ENCODE data around the gene SLC25A18. TPM values are rescaled to one million over a fixed set of nuclear protein-coding genes. Genes with fewer than 3 reads are reported as not detected.
A peak's percentile ranks its signal among the peaks of the same experiment; 100 is the strongest.

Gene SLC25A18
- total RNA-seq, 2 experiments from 2014 or later: not detected

DNA sequence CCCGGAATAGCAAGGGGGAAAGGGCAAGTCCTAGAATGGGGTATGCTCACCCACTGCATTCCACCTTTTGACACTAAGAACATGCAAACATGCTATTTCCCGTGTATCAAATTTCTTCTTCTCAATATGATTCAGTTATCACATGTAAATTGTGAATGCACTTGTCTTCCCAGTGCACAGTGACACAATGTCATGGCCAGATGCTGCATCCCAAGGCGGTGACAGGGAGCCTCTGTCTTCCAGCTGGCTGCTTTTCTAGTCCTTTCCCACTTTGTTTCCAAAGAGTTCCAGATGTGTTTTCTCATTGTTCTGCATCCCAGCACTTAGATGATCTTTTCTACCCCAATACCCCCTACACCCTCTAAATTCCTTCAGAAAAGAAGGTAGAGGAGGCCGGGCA lies 12.4 kb downstream of the SLC25A18 start:
- no peaks in the 10 kb centered on the region for H3K36me3 Mint-ChIP-seq (ENCODE audit: low read depth)
- H3K27me3 Mint-ChIP-seq (ENCODE audit: low read depth): peaks cover 6% of the 10 kb centered on the region
- H3K4me1 Mint-ChIP-seq (ENCODE audit: low read depth): no peaks in the 10 kb centered on the region
- no peaks in the 10 kb centered on the region for H3K9me3 Mint-ChIP-seq
- no peak overlapping the region for H3K27ac Mint-ChIP-seq
- CTCF ChIA-PET: interaction anchor here (0.6 kb wide), 1 partner anchor 161 kb away, joined by 3 read pairs; no protein-coding TSS in a partner anchor
- DNase-seq: no peak
- intact Hi-C loops (cut with micrococcal nuclease): no loop called here
- no peak overlapping the region for H3K4me3 Mint-ChIP-seq

- no peaks in the 10 kb centered on the region for H3K9me3 Mint-ChIP-seq
- H3K4me3 Mint-ChIP-seq: no peak overlapping the region
- H3K4me1 Mint-ChIP-seq (ENCODE audit: low read depth): no peaks in the 10 kb centered on the region
- H3K36me3 Mint-ChIP-seq (ENCODE audit: low read depth): no peaks in the 10 kb centered on the region
- no peak overlapping the region for H3K27ac Mint-ChIP-seq
- H3K27me3 Mint-ChIP-seq (ENCODE audit: low read depth): peaks cover 3% of the 10 kb centered on the region
- intact Hi-C loops (cut with micrococcal nuclease): no loop called here
- CTCF ChIA-PET: no interaction called here
- peak; percentile 10 for DNase-seq
These were observed 13.2 kb downstream of the SLC25A18 start for GRCh38 chr22:17576470-17576869.

DNA sequence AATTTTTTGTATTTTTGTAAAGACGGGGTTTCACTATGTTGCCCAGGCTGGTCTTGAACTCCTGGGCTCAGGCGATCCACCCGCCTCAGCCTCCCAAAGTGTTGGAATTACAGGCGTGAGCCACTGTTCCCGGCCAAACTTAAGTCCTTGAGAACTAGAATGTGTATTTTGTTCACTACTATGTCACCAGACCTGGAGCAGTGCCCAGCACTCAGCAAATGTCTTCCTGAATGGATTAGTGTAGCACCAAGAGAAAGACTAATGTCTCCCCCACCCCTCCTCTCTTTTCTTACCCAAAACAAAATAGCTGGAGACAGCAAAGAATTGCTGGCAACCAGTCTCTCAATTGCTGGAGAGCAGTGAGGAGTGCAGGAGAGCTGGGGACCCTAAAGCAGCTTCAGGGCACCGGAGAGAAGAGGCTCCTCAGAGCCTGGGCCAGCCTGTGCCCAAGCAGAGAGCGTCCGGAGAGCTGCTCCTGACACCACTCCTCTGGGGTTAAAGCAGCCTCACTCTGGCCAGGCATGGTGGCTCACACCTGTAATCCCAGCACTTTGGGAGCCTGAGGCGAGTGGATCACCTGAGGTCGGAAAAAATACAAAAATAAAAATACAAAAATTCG lies 14.9 kb downstream of the SLC25A18 start:
- intact Hi-C loops (cut with micrococcal nuclease): no loop called here
- no peak for DNase-seq
- H3K27me3 Mint-ChIP-seq (ENCODE audit: low read depth): peaks cover 3% of the 10 kb centered on the region
- H3K4me1 Mint-ChIP-seq (ENCODE audit: low read depth): no peaks in the 10 kb centered on the region
- CTCF ChIA-PET: interaction anchor here (0.7 to 1.3 kb wide), 2 partner anchors 10 to 91 kb away, joined by 3 to 4 read pairs; no protein-coding TSS in a partner anchor
- H3K36me3 Mint-ChIP-seq (ENCODE audit: low read depth): no peaks in the 10 kb centered on the region
- H3K27ac Mint-ChIP-seq: no peak overlapping the region
- H3K9me3 Mint-ChIP-seq: no peaks in the 10 kb centered on the region
- no peak overlapping the region for H3K4me3 Mint-ChIP-seq

DNA sequence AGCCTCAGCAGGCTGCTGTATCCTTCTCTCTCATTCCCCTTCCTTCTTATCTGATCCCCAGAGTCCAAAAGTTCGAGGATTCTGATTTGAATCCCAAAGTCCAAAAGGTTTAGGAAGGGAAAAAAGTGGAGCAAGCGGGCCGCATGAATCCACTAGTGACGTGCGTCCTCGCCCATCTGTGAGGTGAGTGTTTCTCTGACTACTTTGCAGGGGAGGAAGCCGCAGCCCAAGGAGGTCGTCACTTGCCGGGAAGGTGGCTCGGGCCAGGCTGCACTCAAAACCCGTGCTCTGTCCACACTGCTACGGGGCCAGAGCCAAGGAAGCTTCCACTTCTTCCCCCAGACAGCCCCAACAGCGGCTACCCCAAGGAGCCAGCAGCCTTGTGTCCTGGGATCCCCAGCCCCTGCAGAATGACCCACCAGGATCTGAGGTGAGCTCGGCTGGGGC lies 16.3 kb downstream of the SLC25A18 start:
- H3K36me3 Mint-ChIP-seq (ENCODE audit: low read depth): no peaks in the 10 kb centered on the region
- no peak overlapping the region for H3K27ac Mint-ChIP-seq
- no peak for DNase-seq
- intact Hi-C loops (cut with micrococcal nuclease): no loop called here
- H3K9me3 Mint-ChIP-seq: no peaks in the 10 kb centered on the region
- CTCF ChIA-PET: interaction anchor here (1.3 kb wide), 1 partner anchor 9 kb away, joined by 4 read pairs; no protein-coding TSS in a partner anchor
- H3K27me3 Mint-ChIP-seq (ENCODE audit: low read depth): peaks cover 3% of the 10 kb centered on the region
- no peak overlapping the region for H3K4me3 Mint-ChIP-seq
- H3K4me1 Mint-ChIP-seq (ENCODE audit: low read depth): no peaks in the 10 kb centered on the region

- intact Hi-C loops (cut with micrococcal nuclease): no loop called here
- DNase-seq: no peak
- Mint-ChIP-seq H3K9me3 (no peaks in the 10 kb centered on the region), H3K27ac (no peak overlapping the region), H3K4me3 (no peak overlapping the region), H3K36me3 (ENCODE audit: low read depth) (no peaks in the 10 kb centered on the region), H3K4me1 (ENCODE audit: low read depth) (no peaks in the 10 kb centered on the region), H3K27me3 (ENCODE audit: low read depth) (peaks cover 3% of the 10 kb centered on the region)
- CTCF ChIA-PET: no interaction called here
These were observed 17.2 kb downstream of the SLC25A18 start for GRCh38 chr22:17580441-17581031.

GRCh38 chr22:17581056-17581455 lies 17.8 kb downstream of the SLC25A18 start:
- CTCF ChIA-PET: interaction anchor here (0.5 kb wide), 1 partner anchor 392 kb away, joined by 4 read pairs; no protein-coding TSS in a partner anchor
- Mint-ChIP-seq H3K4me3 (no peak overlapping the region), H3K9me3 (no peaks in the 10 kb centered on the region), H3K36me3 (ENCODE audit: low read depth) (no peaks in the 10 kb centered on the region), H3K27me3 (ENCODE audit: low read depth) (peaks cover 3% of the 10 kb centered on the region), H3K4me1 (ENCODE audit: low read depth) (no peaks in the 10 kb centered on the region), H3K27ac (no peak overlapping the region)
- DNase-seq: no peak
- intact Hi-C loops (cut with micrococcal nuclease): no loop called here

GRCh38 chr22:17581631-17582030 lies 18.3 kb downstream of the SLC25A18 start:
- H3K27ac Mint-ChIP-seq: no peak overlapping the region
- H3K36me3 Mint-ChIP-seq (ENCODE audit: low read depth): no peaks in the 10 kb centered on the region
- H3K4me1 Mint-ChIP-seq (ENCODE audit: low read depth): no peaks in the 10 kb centered on the region
- H3K4me3 Mint-ChIP-seq: no peak overlapping the region
- DNase-seq: no peak
- CTCF ChIA-PET: no interaction called here
- H3K9me3 Mint-ChIP-seq: no peaks in the 10 kb centered on the region
- intact Hi-C loops (cut with micrococcal nuclease): no loop called here
- peaks cover 3% of the 10 kb centered on the region for H3K27me3 Mint-ChIP-seq (ENCODE audit: low read depth)

GRCh38 chr22:17583151-17583550 lies 19.9 kb downstream of the SLC25A18 start:
- CTCF ChIA-PET: interaction anchor here (0.6 kb wide), 1 partner anchor 82 kb away, joined by 3 read pairs; no protein-coding TSS in a partner anchor
- no peak overlapping the region for H3K27ac Mint-ChIP-seq

GRCh38 chr22:17586831-17587440 lies 23.6 kb downstream of the SLC25A18 start:
- H3K36me3 Mint-ChIP-seq (ENCODE audit: low read depth): peaks cover 7% of the 10 kb centered on the region
- DNase-seq: no peak
- H3K9me3 Mint-ChIP-seq: no peaks in the 10 kb centered on the region
- H3K27ac Mint-ChIP-seq: no peak overlapping the region
- CTCF ChIA-PET: no interaction called here
- no peaks in the 10 kb centered on the region for H3K27me3 Mint-ChIP-seq (ENCODE audit: low read depth)
- H3K4me3 Mint-ChIP-seq: no peak overlapping the region
- intact Hi-C loops (cut with micrococcal nuclease): no loop called here
- no peaks in the 10 kb centered on the region for H3K4me1 Mint-ChIP-seq (ENCODE audit: low read depth)

More at GRCh38 chr22:17583151-17583550, 19.9 kb downstream of the SLC25A18 start:
- peaks cover 3% of the 10 kb centered on the region for H3K27me3 Mint-ChIP-seq (ENCODE audit: low read depth)
- H3K4me3 Mint-ChIP-seq: no peak overlapping the region
- no peaks in the 10 kb centered on the region for H3K36me3 Mint-ChIP-seq (ENCODE audit: low read depth)
- H3K9me3 Mint-ChIP-seq: no peaks in the 10 kb centered on the region
- no peaks in the 10 kb centered on the region for H3K4me1 Mint-ChIP-seq (ENCODE audit: low read depth)
- no peak for DNase-seq
- intact Hi-C loops (cut with micrococcal nuclease): no loop called here

GRCh38 chr22:17587629-17588028 lies 24.3 kb downstream of the SLC25A18 start:
- H3K27ac Mint-ChIP-seq: no peak overlapping the region
- no peak for DNase-seq
- peaks cover 9% of the 10 kb centered on the region for H3K36me3 Mint-ChIP-seq (ENCODE audit: low read depth)
- H3K4me1 Mint-ChIP-seq (ENCODE audit: low read depth): no peaks in the 10 kb centered on the region
- intact Hi-C loops (cut with micrococcal nuclease): no loop called here
- H3K9me3 Mint-ChIP-seq: no peaks in the 10 kb centered on the region
- CTCF ChIA-PET: interaction anchor here (1.1 kb wide), 1 partner anchor 9 kb away, joined by 4 read pairs; no protein-coding TSS in a partner anchor
- H3K27me3 Mint-ChIP-seq (ENCODE audit: low read depth): no peaks in the 10 kb centered on the region
- no peak overlapping the region for H3K4me3 Mint-ChIP-seq

DNA sequence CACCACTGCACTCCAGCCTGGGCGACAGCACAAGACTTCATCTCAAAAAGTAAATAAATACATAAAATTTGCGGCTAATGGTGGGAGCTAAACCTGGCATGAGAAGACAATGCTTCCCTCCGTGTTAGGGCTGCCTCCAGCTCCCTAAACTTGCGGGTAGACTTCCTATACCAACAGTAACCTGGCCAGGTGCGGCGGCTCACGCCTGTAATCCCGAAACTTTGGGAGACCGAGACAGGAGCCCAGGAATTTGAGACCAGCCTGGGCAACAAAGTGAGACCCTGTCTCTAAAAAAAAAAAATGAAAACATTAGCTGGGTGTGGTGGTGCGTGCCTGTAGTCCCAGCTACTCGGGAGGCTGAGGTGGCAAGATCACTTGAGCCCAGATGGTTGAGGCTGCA lies 25.3 kb downstream of the SLC25A18 start:
- CTCF ChIA-PET: interaction anchor here (0.6 to 1.1 kb wide), 2 partner anchors 10 to 575 kb away, joined by 3 to 4 read pairs; no protein-coding TSS in a partner anchor
- no peak for DNase-seq
- Mint-ChIP-seq H3K27ac (no peak overlapping the region), H3K4me3 (no peak overlapping the region), H3K4me1 (ENCODE audit: low read depth) (no peaks in the 10 kb centered on the region), H3K27me3 (ENCODE audit: low read depth) (no peaks in the 10 kb centered on the region), H3K36me3 (ENCODE audit: low read depth) (peaks cover 14% of the 10 kb centered on the region), H3K9me3 (no peaks in the 10 kb centered on the region)
- intact Hi-C loops (cut with micrococcal nuclease): no loop called here

- no peak overlapping the region for H3K4me3 Mint-ChIP-seq
- no peaks in the 10 kb centered on the region for H3K4me1 Mint-ChIP-seq (ENCODE audit: low read depth)
- no peaks in the 10 kb centered on the region for H3K9me3 Mint-ChIP-seq
- intact Hi-C loops (cut with micrococcal nuclease): no loop called here
- peaks cover 21% of the 10 kb centered on the region for H3K36me3 Mint-ChIP-seq (ENCODE audit: low read depth)
- CTCF ChIA-PET: no interaction called here
- no peak for DNase-seq
- no peak overlapping the region for H3K27ac Mint-ChIP-seq
- no peaks in the 10 kb centered on the region for H3K27me3 Mint-ChIP-seq (ENCODE audit: low read depth)
These were observed 26.6 kb downstream of the SLC25A18 start for GRCh38 chr22:17589810-17590375.
